ENCODE data around the gene SOX6. TPM values are rescaled to one million over a fixed set of nuclear protein-coding genes. Genes with fewer than 3 reads are reported as not detected.
A peak's percentile ranks its signal among the peaks of the same experiment; 100 is the strongest.

The SOX6 gene
- total RNA-seq, 1 donor from 2014 or later = 4.5 TPM

- DNase-seq (ENCODE audit: low spot score) = no peak
These were observed 387.1 kb downstream of the SOX6 start for GRCh38 chr11:15969281-15969680.

- no peak for DNase-seq (ENCODE audit: low spot score)
These were observed 387.8 kb downstream of the SOX6 start for GRCh38 chr11:15968461-15969130.

GRCh38 chr11:15967966-15968365, 388.4 kb downstream of the SOX6 start:
- DNase-seq (ENCODE audit: low spot score) = no peak

- DNase-seq (ENCODE audit: low spot score) = no peak
These were observed 389.2 kb downstream of the SOX6 start for GRCh38 chr11:15967166-15967565.

GRCh38 chr11:15965562-15966250, 390.6 kb downstream of the SOX6 start:
- no peak for DNase-seq (ENCODE audit: low spot score)

- no peak for DNase-seq (ENCODE audit: low spot score)
These were observed 393.1 kb downstream of the SOX6 start for GRCh38 chr11:15963266-15963665.

GRCh38 chr11:15958910-15959309, 397.4 kb downstream of the SOX6 start:
- no peak for DNase-seq (ENCODE audit: low spot score)

GRCh38 chr11:15957234-15957633, 399.1 kb downstream of the SOX6 start:
- DNase-seq (ENCODE audit: low spot score) = no peak

- no peak for DNase-seq (ENCODE audit: low spot score)
These were observed 400.0 kb downstream of the SOX6 start for GRCh38 chr11:15956302-15956701.

- DNase-seq (ENCODE audit: low spot score) = no peak
These were observed 400.8 kb downstream of the SOX6 start for GRCh38 chr11:15955595-15955994.

GRCh38 chr11:15947681-15948648, 408.4 kb downstream of the SOX6 start:
- no peak for DNase-seq (ENCODE audit: low spot score)

- DNase-seq (ENCODE audit: low spot score) = peak; percentile 47
These were observed 410.6 kb downstream of the SOX6 start for GRCh38 chr11:15945726-15946125.

GRCh38 chr11:15944460-15944859, 411.9 kb downstream of the SOX6 start:
- DNase-seq (ENCODE audit: low spot score) = peak; percentile 20

- peak; percentile 68 for DNase-seq (ENCODE audit: low spot score)
These were observed 412.7 kb downstream of the SOX6 start for GRCh38 chr11:15943418-15944197.

- DNase-seq (ENCODE audit: low spot score) = no peak
These were observed 413.4 kb downstream of the SOX6 start for GRCh38 chr11:15942936-15943335.

- DNase-seq (ENCODE audit: low spot score) = no peak
These were observed 414.2 kb downstream of the SOX6 start for GRCh38 chr11:15942126-15942525.

GRCh38 chr11:15941206-15941770, 415.1 kb downstream of the SOX6 start:
- no peak for DNase-seq (ENCODE audit: low spot score)

- DNase-seq (ENCODE audit: low spot score) = no peak
These were observed 415.7 kb downstream of the SOX6 start for GRCh38 chr11:15940462-15941205.

- no peak for DNase-seq (ENCODE audit: low spot score)
These were observed 417.4 kb downstream of the SOX6 start for GRCh38 chr11:15938983-15939382.

- no peak for DNase-seq (ENCODE audit: low spot score)
These were observed 418.2 kb downstream of the SOX6 start for GRCh38 chr11:15938121-15938611.

Data from mesenteric fat pad (tissue), 1 donor.